Peyer's patch (tissue), 4 donors: ENCODE results near the gene DPEP2.

Source experiments
- POLR2A ChIP-seq, 2 donors: fragments of 450-650 bp; IDR thresholded peaks; one replicate each; pipeline ENCODE4 v1.5.1; 2017; ENCODE audit warnings: antibody characterized with exemption in 2 of 2, mild to moderate bottlenecking in 2 of 2, moderate library complexity in 2 of 2
- TF ChIP-seq, protein P1 (sequence below), 6 experiments: fragments of 450-650 bp in 4 of 6; fragments of 200-600 bp in 2 of 6; sonication (generic) in 1 of 6; IDR thresholded peaks; one replicate each; pipeline ENCODE4 v1.5.1; 2017 to 2019; ENCODE audit warnings: antibody characterized with exemption in 6 of 6, mild to moderate bottlenecking in 3 of 6, moderate library complexity in 1 of 6

DNA sequence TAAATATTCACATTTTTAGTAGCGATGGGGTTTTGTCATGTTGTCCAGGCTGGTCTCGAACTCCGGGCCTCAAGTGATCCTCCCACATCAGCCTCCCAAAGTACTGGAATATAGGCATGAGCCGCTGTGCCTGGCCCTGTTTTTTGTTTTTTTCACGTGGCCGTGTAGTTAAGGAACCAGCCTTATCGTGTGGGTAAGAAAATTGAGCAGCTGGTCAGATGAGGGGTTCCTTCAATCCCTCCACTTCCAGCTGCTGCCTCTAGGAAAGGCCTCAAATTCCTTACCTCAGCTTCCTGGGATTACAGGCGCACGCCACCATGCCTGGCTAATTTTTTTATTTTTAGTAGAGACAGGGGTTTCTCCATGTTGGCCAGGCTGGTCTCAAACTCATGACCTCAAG is 5.9 kb upstream of the DPEP2 start:
- TF ChIP-seq, protein P1, sequence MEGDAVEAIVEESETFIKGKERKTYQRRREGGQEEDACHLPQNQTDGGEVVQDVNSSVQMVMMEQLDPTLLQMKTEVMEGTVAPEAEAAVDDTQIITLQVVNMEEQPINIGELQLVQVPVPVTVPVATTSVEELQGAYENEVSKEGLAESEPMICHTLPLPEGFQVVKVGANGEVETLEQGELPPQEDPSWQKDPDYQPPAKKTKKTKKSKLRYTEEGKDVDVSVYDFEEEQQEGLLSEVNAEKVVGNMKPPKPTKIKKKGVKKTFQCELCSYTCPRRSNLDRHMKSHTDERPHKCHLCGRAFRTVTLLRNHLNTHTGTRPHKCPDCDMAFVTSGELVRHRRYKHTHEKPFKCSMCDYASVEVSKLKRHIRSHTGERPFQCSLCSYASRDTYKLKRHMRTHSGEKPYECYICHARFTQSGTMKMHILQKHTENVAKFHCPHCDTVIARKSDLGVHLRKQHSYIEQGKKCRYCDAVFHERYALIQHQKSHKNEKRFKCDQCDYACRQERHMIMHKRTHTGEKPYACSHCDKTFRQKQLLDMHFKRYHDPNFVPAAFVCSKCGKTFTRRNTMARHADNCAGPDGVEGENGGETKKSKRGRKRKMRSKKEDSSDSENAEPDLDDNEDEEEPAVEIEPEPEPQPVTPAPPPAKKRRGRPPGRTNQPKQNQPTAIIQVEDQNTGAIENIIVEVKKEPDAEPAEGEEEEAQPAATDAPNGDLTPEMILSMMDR (IDR thresholded peaks at IDR 0.05) = no peak
- no peak for TF ChIP-seq POLR2A (IDR thresholded peaks at IDR 0.05)
